ENCODE measurements around the gene GSDME. TPM values are rescaled to one million over a fixed set of nuclear protein-coding genes. Genes with fewer than 3 reads are reported as not detected.

Gene GSDME
- total RNA-seq, 1 experiment from 2014 or later, result 7.6 TPM

DNA sequence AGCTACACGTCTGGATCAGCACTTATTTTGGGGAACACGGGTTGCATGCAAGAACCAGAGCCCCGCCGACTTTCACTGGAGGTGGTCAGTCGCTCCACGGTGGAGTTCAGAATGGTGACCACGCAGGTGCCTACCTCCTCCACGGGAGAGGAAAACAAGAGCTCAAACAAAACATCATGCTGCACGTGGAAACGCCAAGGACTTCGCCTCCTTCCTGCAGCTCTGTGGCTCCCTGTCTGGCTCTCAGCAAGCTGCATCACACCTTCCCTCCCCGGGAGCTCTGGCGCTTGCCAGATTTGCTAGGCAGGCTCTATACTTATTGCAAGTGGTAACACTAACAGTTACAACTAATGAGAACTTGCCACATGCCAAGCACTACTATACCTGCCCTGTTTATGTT, 26.0 kb downstream of the GSDME start:
- RAD21 ChIA-PET (ENCODE audit: low non-redundant PET in 1 of 2, low total read pairs in 2 of 2, uncharacterized antibody in 2 of 2, unreplicated experiment in 2 of 2), result no interaction called here
- Histone ChIP-seq H3K4me1 (ENCODE audit: control insufficient read depth in 1 of 2, insufficient read depth in 2 of 2, low read length in 2 of 2) (peaks cover 0 to 16% of the 10 kb centered on the region in 2 experiments; a peak in 1 of 4 replicates), H3K4me2 (ENCODE audit: low read length) (no peak overlapping the region), H3K9me2 (ENCODE audit: insufficient read depth) (no peaks in the 10 kb centered on the region), H3K27ac (ENCODE audit: low read depth, low read length) (no peak overlapping the region), H4K20me1 (ENCODE audit: insufficient read depth) (no peaks in the 10 kb centered on the region), H3K27me3 (ENCODE audit: insufficient read depth, low read length) (no peaks in the 10 kb centered on the region), H3K4me3 (replicated peaks in 1 of 2; ENCODE audit: low read depth in 1 of 2, low read length in 2 of 2) (no peak overlapping the region), H3K9ac (ENCODE audit: low read length) (no peak overlapping the region), H3K9me3 (ENCODE audit: control insufficient read depth in 1 of 2, insufficient read depth in 1 of 2, low read depth in 1 of 2, low read length in 2 of 2) (no peaks in the 10 kb centered on the region), H3K36me3 (ENCODE audit: control insufficient read depth in 1 of 2, insufficient read depth in 2 of 2, low read length in 2 of 2) (no peaks in the 10 kb centered on the region), H2AFZ (ENCODE audit: low read depth, low read length, poor library complexity, severe bottlenecking) (no peak overlapping the region), H3K79me2 (ENCODE audit: insufficient read depth, low read length) (no peaks in the 10 kb centered on the region)
- TF ChIP-seq POLR2A (IDR thresholded peaks at IDR 0.05; ENCODE audit: borderline replicate concordance, extremely low read depth, insufficient read depth, insufficient read length) (no peak), CEBPB (IDR thresholded peaks at IDR 0.05; ENCODE audit: low read depth) (no peak), EGR1 (IDR thresholded peaks at IDR 0.05; ENCODE audit: low read depth) (no peak), TCF7L2 (IDR thresholded peaks at IDR 0.05; ENCODE audit: borderline replicate concordance, extremely low read depth, insufficient read depth, insufficient read length) (no peak), SIN3A (IDR thresholded peaks at IDR 0.05; ENCODE audit: low read depth) (no peak), YY1 (IDR thresholded peaks at IDR 0.05; ENCODE audit: extremely low read depth, insufficient replicate concordance, low read depth, low read length) (no peak), FOSL1 (IDR thresholded peaks at IDR 0.05; ENCODE audit: low read depth) (no peak), EZH2 (IDR thresholded peaks at IDR 0.05) (no peak), CTCF (IDR thresholded peaks at IDR 0.05 in 2 of 3, conservative IDR thresholded peaks at IDR 0.05 in 1 of 3; ENCODE audit: borderline replicate concordance in 1 of 3, insufficient read depth in 1 of 3, low read depth in 2 of 3, low read length in 2 of 3) (no peak), RAD21 (IDR thresholded peaks at IDR 0.05; ENCODE audit: low read depth) (no peak), EZH2phosphoT487 (IDR thresholded peaks at IDR 0.05; ENCODE audit: borderline replicate concordance) (no peak), SP1 (IDR thresholded peaks at IDR 0.05; ENCODE audit: low read depth) (no peak)
- TF ChIP-seq, protein P1, sequence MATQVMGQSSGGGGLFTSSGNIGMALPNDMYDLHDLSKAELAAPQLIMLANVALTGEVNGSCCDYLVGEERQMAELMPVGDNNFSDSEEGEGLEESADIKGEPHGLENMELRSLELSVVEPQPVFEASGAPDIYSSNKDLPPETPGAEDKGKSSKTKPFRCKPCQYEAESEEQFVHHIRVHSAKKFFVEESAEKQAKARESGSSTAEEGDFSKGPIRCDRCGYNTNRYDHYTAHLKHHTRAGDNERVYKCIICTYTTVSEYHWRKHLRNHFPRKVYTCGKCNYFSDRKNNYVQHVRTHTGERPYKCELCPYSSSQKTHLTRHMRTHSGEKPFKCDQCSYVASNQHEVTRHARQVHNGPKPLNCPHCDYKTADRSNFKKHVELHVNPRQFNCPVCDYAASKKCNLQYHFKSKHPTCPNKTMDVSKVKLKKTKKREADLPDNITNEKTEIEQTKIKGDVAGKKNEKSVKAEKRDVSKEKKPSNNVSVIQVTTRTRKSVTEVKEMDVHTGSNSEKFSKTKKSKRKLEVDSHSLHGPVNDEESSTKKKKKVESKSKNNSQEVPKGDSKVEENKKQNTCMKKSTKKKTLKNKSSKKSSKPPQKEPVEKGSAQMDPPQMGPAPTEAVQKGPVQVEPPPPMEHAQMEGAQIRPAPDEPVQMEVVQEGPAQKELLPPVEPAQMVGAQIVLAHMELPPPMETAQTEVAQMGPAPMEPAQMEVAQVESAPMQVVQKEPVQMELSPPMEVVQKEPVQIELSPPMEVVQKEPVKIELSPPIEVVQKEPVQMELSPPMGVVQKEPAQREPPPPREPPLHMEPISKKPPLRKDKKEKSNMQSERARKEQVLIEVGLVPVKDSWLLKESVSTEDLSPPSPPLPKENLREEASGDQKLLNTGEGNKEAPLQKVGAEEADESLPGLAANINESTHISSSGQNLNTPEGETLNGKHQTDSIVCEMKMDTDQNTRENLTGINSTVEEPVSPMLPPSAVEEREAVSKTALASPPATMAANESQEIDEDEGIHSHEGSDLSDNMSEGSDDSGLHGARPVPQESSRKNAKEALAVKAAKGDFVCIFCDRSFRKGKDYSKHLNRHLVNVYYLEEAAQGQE (IDR thresholded peaks at IDR 0.05; ENCODE audit: low read depth), result no peak
- TF ChIP-seq, protein P2, sequence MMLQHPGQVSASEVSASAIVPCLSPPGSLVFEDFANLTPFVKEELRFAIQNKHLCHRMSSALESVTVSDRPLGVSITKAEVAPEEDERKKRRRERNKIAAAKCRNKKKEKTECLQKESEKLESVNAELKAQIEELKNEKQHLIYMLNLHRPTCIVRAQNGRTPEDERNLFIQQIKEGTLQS (IDR thresholded peaks at IDR 0.05), result no peak
- intact Hi-C loops (cut with micrococcal nuclease), result no loop called here
- POLR2A ChIA-PET, result no interaction called here
- no TSS peak for BruUV-seq (replicated peaks)
- DNase-seq (ENCODE audit: low read depth, low spot score), result no peak
- no peak for ATAC-seq
- CTCF ChIA-PET, result no interaction called here
